ENCODE measurements around the gene SLC40A1. TPM values are rescaled to one million over a fixed set of nuclear protein-coding genes. Genes with fewer than 3 reads are reported as not detected.

The SLC40A1 gene
- total and polyA plus RNA-seq, 2 of the 8 experiments (the other 6 are each of a cell fraction or from before 2014, with no cell fraction given): 0.03 TPM; not detected in 1

DNA sequence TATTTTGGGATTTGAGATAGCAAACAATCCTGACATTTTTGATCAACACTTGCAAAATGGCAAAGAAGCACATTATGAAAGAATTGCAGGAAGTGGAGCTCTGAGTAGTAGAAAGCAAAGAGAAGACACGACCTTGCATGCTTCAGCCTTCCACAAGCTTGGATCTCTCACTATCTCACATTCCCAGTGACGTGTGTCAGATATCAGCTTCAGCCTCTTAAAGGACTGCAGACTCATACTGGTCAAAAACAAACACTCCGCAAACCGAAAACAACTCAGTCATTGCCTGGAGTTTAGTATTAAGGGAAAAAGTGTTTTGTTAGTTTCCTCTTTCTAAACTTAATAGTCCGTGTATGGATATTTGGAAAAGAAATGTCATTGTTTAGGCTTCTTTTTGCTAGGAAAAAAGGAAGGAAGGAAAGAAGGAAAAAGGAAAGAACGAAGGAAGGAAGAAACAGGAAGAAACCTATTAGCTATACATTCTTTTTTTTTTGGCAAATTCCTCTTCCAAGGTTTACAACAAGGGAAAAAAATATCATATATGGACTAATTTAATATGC lies 32.6 kb upstream of the SLC40A1 start (continued):
- TF ChIP-seq POU5F1 (IDR thresholded peaks at IDR 0.05; ENCODE audit: low read depth, low read length) (no peak), CREB1 (IDR thresholded peaks at IDR 0.05) (no peak), KDM5A (IDR thresholded peaks at IDR 0.05; ENCODE audit: low read length) (no peak), BCL11A (IDR thresholded peaks at IDR 0.05; ENCODE audit: low read depth in 2 of 2, low read length in 2 of 2) (no peak), EP300 (IDR thresholded peaks at IDR 0.05; ENCODE audit: borderline replicate concordance in 1 of 2, low read depth in 2 of 2, low read length in 2 of 2) (no peak), ZNF274 (IDR thresholded peaks at IDR 0.05; ENCODE audit: borderline replicate concordance, extremely low read depth, low read length) (no peak), GABPA (IDR thresholded peaks at IDR 0.05; ENCODE audit: borderline replicate concordance, insufficient read depth, low read length) (no peak), POLR2A (IDR thresholded peaks at IDR 0.05; ENCODE audit: control extremely low read depth in 1 of 2, low read depth in 2 of 2, low read length in 2 of 2) (no peak), POLR2AphosphoS5 (IDR thresholded peaks at IDR 0.05; ENCODE audit: low read depth, low read length) (no peak)

All from H1 (cell line).